GM08714 (cell line): Measurements from ENCODE around the gene PRXL2A.
"Not testable (repeated sequence)": the region's sequence is repeated elsewhere in the genome, so short reads cannot be mapped to it uniquely, and the experiment has no call there.

Experiments used
- H3K4me3 ChIP-seq: fragments of 200-500 bp; sonication (Bioruptor generic); 2 replicates; pipeline ENCODE4 v1.5.1; 2014; ENCODE audit warnings: mild to moderate bottlenecking, low read length, inconsistent platforms
- ZNF274 ChIP-seq: IDR thresholded peaks from 2 replicates; pipeline ENCODE4 v1.6.1; 2012; ENCODE audit warnings: mild to moderate bottlenecking, low read depth, low read length

PRXL2A gene

GRCh38 chr10:80415734-80416478, 7.6 kb downstream of the PRXL2A start:
- no peak for TF ChIP-seq ZNF274
- no peak overlapping the region for H3K4me3 ChIP-seq

DNA sequence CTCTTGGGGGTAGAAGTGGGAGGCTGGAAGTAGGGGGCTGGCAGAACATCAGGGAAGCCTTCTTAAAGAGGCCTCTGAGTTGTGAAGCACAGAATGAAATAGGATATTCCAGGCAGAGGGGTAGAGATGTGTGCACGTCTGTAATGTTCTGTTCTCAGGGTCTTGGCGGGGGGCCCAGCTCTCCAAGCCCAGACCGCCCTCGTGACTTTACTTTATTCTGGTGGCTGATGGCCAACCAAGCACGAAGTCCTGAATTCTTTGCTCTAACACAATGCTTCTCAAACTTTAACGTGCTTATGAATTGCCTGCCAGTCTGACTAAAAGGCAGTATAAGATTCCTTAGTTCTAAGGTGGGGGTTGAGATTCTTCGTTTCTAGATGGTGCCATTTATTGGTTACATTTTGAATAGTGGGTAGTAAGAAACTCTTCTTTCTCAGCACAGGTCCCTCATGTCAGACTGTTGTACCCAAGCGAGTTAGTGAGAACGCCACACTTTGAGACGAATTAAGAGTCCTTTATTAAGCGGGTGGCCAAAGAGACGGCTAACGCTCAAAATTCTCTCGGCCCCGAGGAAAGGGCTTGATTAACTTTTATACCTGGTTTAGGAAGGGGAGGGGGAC, 8.2 kb downstream of the PRXL2A start:
- H3K4me3 ChIP-seq = no peak overlapping the region

DNA sequence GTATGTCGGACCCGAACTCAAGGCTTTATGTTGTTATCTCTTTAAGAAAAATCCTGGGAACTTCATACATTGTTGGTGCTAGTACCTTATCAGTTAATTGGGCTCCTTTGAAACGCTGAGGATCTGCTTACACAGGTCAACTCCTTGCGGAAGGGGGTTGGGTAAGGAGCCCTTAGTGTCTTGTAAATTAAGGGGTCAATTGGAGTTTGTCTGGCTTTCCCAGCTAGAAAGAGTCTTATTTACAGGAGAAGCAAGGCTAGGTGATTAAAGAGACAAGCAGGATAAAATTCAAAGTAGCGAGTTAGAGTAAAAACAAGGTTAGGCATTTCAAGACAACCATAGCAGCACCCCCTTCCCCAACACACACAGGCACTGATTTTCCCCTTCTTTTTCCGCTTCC, 8.9 kb downstream of the PRXL2A start:
- H3K4me3 ChIP-seq = not testable (repeated sequence)

More for the DNA sequence above, 8.2 kb downstream of the PRXL2A start:
- TF ChIP-seq ZNF274 = no peak

DNA sequence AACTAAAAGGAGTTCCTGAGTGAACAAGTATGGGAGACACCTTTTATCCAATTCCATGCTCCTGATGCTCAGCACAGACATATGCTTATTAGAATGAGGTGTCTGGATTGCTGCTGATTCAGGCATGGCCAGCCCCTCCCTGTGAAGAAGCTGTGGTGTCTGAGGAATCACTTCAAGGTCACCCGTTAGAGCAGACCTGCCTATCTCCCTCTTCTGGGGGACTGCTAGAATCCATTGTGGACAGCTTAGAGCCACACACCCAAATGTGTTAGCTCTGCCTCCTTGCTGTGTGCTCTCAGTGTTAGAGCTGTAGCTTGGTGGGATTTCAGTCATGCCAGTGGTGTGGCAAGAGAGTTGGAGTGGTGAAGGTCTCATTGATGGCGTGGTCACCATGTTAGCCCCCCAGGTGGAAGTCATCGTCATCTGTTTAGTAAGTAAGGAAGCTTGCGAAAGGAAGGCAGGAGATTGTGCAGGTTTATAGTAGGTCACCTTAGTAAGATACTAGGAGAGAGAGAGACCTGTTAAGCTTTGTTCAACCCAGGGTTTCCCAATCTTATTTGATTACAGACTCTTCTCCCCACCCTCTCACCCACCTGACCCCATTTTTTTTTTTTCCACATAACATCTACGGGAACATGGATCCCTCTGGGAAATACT, 12.8 kb downstream of the PRXL2A start:
- no peak for TF ChIP-seq ZNF274
- H3K4me3 ChIP-seq = no peak overlapping the region

- no peak overlapping the region for H3K4me3 ChIP-seq
- TF ChIP-seq ZNF274 = no peak
Observed at GRCh38 chr10:80421707-80422536, 13.6 kb downstream of the PRXL2A start.

DNA sequence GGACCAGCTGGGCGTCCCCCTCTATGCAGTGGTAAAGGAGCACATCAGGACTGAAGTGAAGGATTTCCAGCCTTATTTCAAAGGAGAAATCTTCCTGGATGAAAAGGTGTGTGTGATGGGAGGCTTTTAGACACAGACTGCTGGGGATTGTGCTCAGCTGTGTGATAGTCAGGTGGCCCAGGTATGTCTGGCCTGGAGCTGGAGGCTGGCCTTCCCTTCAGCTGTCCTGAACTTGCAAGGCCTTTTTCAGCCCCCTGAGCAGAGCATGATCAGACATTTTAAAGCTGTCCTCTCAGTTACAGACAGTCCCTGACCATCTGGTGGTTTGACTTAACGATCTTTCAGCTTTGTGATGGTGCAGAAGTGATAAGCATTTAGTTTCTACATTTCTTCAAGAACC, 17.6 kb downstream of the PRXL2A start:
- no peak for TF ChIP-seq ZNF274
- no peak overlapping the region for H3K4me3 ChIP-seq

DNA sequence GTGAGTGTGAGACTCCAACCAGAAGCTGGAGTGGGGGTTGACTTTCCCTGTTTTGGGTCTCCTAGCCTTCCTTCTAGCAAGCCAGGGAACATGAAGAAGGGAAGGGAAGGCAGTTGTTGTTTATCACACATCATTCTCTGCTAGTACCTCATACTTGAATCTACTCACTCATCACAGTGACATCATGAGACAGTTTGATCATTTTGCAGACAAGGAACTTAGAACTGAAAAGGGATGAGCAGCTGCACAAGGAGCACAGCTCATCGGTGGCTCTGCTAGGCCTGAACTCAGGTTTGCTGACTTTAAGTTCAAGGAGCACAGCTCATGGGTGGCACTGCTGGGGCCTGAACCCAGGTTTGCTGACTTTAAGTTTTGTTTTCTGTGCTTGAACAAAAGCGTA, 19.2 kb downstream of the PRXL2A start:
- no peak overlapping the region for H3K4me3 ChIP-seq
- no peak for TF ChIP-seq ZNF274

GRCh38 chr10:80429521-80429973, 21.2 kb downstream of the PRXL2A start:
- H3K4me3 ChIP-seq = no peak overlapping the region
- TF ChIP-seq ZNF274 = no peak

- TF ChIP-seq ZNF274 = no peak
- H3K4me3 ChIP-seq = no peak overlapping the region
Observed at GRCh38 chr10:80433134-80433533, 24.8 kb downstream of the PRXL2A start.

DNA sequence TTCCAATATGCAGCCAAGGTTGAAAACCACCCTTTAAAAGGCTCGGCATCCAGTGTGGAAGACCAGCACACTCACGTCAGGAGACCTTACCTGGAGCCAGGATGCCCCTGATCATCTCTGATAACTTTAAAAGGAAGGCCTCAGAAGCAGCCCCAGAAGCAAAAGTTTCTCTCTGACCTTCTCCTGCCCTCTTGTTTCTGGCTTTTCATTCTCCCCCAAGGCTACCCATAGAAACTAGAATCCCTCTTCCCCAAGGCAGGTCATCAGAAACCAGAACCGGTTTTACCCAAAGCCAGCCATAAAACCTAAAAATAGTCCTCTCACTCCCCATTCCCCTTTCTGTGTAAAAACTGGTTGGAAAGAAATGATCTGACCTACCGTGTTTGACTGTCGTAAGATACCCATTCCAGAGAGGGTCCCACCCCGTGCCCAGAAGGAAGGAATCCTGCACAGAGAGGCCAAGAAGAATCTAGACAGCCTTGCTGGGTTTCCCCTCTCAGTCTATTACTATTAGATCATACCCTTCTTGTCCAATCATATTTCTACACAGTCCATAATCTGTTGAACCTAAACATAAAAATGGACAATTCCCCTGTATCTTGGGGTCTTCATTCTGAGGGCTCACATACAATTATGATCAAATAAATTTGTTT, 28.2 kb downstream of the PRXL2A start:
- no peak for TF ChIP-seq ZNF274
- no peak overlapping the region for H3K4me3 ChIP-seq

- no peak overlapping the region for H3K4me3 ChIP-seq
- TF ChIP-seq ZNF274 = no peak
Observed at GRCh38 chr10:80437227-80437626, 28.9 kb downstream of the PRXL2A start.

DNA sequence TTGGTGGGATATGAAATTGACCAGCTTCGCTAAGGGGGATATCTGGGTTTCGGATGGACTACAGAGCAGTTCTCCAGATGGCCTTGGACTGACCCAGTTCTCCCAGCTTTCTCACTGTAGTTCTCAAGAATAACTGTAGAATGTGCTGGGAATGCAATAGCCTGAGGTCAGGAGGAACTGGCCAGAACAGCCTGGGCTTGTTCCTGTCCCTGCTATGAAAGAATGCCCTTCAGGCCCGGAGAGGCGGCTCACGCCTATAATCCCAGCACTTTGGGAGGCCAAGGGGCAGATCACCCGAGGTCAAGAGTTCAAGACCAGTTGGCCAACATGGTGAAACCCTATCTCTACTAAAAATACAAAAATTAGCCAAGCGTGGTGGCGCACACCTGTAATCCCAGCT, 33.5 kb downstream of the PRXL2A start:
- H3K4me3 ChIP-seq = no peak overlapping the region
- no peak for TF ChIP-seq ZNF274

DNA sequence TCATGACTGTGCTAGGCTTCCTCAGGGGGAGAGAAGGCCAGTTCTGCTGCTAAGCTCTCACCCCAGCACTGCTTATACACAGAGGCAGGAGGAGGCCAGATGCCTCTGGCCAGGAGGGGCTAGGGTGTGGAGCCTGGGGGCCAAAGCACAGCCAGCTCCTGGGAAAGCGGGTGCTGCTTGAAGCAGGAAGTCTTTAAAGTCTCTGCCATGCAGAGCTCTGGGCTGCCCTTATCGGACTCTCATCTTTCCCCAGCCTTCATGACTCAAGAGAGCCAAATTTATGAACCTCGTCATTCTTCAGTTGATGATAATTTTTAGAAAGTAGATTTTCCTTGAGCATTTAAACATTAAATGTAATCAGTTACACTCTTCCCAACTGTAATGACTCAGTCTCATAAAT, 34.5 kb downstream of the PRXL2A start:
- no peak overlapping the region for H3K4me3 ChIP-seq
- TF ChIP-seq ZNF274 = no peak

- no peak overlapping the region for H3K4me3 ChIP-seq
- TF ChIP-seq ZNF274 = no peak
Observed at GRCh38 chr10:80443531-80443974, 35.2 kb downstream of the PRXL2A start.
